Esophagus muscularis mucosa (tissue), 4 donors: ENCODE measurements around the gene RALGPS2. TPM values are rescaled to one million over a fixed set of nuclear protein-coding genes. Genes with fewer than 3 reads are reported as not detected.

Source experiments
- DNase-seq: peaks from one replicate; pipeline ENCODE4 v3.0.0-alpha.2; 2017; ENCODE audit errors: extremely low spot score
- H3K27ac ChIP-seq, 4 donors: fragments of 200-600 bp; sonication (generic); replicated peaks in 1 of 4; 1 replicate in 3 of 4; 2 replicates in 1 of 4; pipeline ENCODE4 v1.5.1; 2016 to 2019; ENCODE audit warnings: mild to moderate bottlenecking in 1 of 4
- H3K27me3 ChIP-seq, 4 donors: fragments of 200-600 bp; sonication (generic); one replicate each; pipeline versions ENCODE4 v1.5.1 to v1.6.0; 2016 to 2019
- H3K36me3 ChIP-seq, 4 donors: fragments of 200-600 bp; sonication (generic); one replicate each; pipeline ENCODE4 v1.5.1; 2016 to 2019
- H3K4me1 ChIP-seq, 4 donors: fragments of 200-600 bp; sonication (generic); one replicate each; pipeline ENCODE4 v1.5.1; 2016 to 2019
- H3K4me3 ChIP-seq, 4 donors: fragments of 200-600 bp; sonication (generic); 1 replicate in 2 of 4; 2 replicates in 2 of 4; pipeline ENCODE4 v1.5.1; 2016 to 2019; ENCODE audit warnings: mild to moderate bottlenecking in 4 of 4, moderate library complexity in 1 of 4
- H3K9me3 ChIP-seq, 4 donors: fragments of 200-600 bp; sonication (generic); 1 replicate in 3 of 4; 2 replicates in 1 of 4; pipeline ENCODE4 v1.5.1; 2016 to 2019
- EP300 ChIP-seq: sonication (generic); formaldehyde crosslinking; IDR thresholded peaks from one replicate; pipeline ENCODE4 v1.6.1; 2017; ENCODE audit warnings: antibody characterized with exemption
- POLR2A ChIP-seq: fragments of 450-650 bp; IDR thresholded peaks from one replicate; pipeline ENCODE4 v1.6.1; 2017; ENCODE audit warnings: antibody characterized with exemption, moderate library complexity, mild to moderate bottlenecking, low read depth
- POLR2AphosphoS5 ChIP-seq, 2 donors: sonication (generic); formaldehyde crosslinking; IDR thresholded peaks; one replicate each; pipeline ENCODE4 v1.6.1; 2017; ENCODE audit warnings: antibody characterized with exemption in 2 of 2
- WGBS: methylation state at CpG from one replicate; pipeline ENCODE4 v1.1.5; 2018; 5-methylcytosine and 5-hydroxymethylcytosine counted together
- intact Hi-C: fragments of 100-400 bp; cut with DNase I; formaldehyde crosslinking; loops from one replicate; pipeline ENCODE4 v1.15.1; 2023
- total RNA-seq, 4 donors: library from RNA; depleted of rRNA; stranded (reverse); fragments of >200 nt; gene quantifications; one replicate each; pipeline versions ENCODE4 v1.1.0 to v1.2.1, GENCODE V29; 2016
- TF ChIP-seq, protein P1 (sequence below), 3 experiments: fragments of 200-600 bp in 2 of 3; fragments of 450-650 bp in 1 of 3; sonication (generic) in 2 of 3; IDR thresholded peaks; one replicate each; pipeline ENCODE4 v1.5.1; 2017 to 2019; ENCODE audit warnings: antibody characterized with exemption in 3 of 3, mild to moderate bottlenecking in 2 of 3, moderate library complexity in 1 of 3

RALGPS2 gene
- total RNA-seq, 4 donors from 2014 or later: 9.3 to 22.8 (median 17.3) TPM

DNA sequence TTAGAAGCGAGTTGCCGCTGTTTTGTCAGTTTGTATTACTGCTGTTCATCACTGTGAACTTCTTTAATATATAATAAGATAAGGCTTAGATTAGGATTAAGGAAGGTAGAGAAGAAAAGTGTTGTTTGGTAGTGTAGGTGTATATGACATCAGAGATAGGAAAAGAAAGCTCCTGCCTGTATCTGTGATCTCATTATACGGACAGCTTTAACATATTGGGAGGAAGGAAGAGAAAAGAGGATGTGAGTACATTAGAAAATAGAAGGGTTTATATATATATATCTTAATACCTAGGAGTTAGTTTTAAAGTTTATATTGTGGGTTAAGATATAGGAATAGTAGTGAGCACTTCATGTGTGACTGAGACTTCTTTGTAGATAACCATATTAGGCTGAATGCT lies 71.0 kb downstream of the RALGPS2 start:
- H3K9me3 ChIP-seq: peaks cover 0 to 7% (median 0%) of the 10 kb centered on the region in 4 donors
- no peaks in the 10 kb centered on the region for H3K27me3 ChIP-seq
- TF ChIP-seq POLR2AphosphoS5 (IDR thresholded peaks at IDR 0.05) (no peak), EP300 (no peak), POLR2A (no peak)
- TF ChIP-seq, protein P1, sequence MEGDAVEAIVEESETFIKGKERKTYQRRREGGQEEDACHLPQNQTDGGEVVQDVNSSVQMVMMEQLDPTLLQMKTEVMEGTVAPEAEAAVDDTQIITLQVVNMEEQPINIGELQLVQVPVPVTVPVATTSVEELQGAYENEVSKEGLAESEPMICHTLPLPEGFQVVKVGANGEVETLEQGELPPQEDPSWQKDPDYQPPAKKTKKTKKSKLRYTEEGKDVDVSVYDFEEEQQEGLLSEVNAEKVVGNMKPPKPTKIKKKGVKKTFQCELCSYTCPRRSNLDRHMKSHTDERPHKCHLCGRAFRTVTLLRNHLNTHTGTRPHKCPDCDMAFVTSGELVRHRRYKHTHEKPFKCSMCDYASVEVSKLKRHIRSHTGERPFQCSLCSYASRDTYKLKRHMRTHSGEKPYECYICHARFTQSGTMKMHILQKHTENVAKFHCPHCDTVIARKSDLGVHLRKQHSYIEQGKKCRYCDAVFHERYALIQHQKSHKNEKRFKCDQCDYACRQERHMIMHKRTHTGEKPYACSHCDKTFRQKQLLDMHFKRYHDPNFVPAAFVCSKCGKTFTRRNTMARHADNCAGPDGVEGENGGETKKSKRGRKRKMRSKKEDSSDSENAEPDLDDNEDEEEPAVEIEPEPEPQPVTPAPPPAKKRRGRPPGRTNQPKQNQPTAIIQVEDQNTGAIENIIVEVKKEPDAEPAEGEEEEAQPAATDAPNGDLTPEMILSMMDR (IDR thresholded peaks at IDR 0.05): no peak
- H3K27ac ChIP-seq: no peak overlapping the region
- intact Hi-C loops: no loop called here
- no peak for DNase-seq
- H3K4me3 ChIP-seq: no peak overlapping the region
- no peaks in the 10 kb centered on the region for H3K4me1 ChIP-seq
- 94% methylated on average over 3 of the region's 3 CpGs for WGBS
- H3K36me3 ChIP-seq: peaks cover 0 to 6% (median 0%) of the 10 kb centered on the region in 4 donors

DNA sequence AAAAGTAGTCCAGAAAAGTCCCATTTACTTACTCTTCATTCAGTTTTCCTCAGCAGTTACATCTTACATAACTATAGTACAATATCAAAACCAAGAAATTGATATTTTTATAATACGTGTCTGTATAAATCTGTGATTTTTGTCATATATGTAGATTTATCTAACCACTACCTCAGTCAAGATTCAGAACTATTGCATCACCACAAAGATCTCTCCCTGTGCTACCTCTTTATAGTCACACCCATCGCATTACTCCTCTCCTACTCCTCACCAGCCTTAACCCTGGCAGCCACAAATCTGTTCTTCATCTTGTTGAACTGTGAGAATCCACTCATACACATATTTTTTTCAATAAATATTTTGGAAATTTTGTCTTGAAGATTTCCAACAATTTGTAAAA lies 72.5 kb downstream of the RALGPS2 start:
- Histone ChIP-seq H3K9me3 (peaks cover 0 to 7% (median 0%) of the 10 kb centered on the region in 4 donors), H3K27me3 (no peaks in the 10 kb centered on the region), H3K4me3 (no peak overlapping the region), H3K4me1 (no peaks in the 10 kb centered on the region), H3K36me3 (peaks cover 0 to 6% (median 0%) of the 10 kb centered on the region in 4 donors), H3K27ac (no peak overlapping the region)
- DNase-seq: no peak
- intact Hi-C loops: no loop called here
- WGBS: 97% methylated on average over 2 of the region's 2 CpGs
- TF ChIP-seq POLR2A (no peak), EP300 (no peak), POLR2AphosphoS5 (IDR thresholded peaks at IDR 0.05) (no peak)
- TF ChIP-seq, protein P1 (IDR thresholded peaks at IDR 0.05): no peak

DNA sequence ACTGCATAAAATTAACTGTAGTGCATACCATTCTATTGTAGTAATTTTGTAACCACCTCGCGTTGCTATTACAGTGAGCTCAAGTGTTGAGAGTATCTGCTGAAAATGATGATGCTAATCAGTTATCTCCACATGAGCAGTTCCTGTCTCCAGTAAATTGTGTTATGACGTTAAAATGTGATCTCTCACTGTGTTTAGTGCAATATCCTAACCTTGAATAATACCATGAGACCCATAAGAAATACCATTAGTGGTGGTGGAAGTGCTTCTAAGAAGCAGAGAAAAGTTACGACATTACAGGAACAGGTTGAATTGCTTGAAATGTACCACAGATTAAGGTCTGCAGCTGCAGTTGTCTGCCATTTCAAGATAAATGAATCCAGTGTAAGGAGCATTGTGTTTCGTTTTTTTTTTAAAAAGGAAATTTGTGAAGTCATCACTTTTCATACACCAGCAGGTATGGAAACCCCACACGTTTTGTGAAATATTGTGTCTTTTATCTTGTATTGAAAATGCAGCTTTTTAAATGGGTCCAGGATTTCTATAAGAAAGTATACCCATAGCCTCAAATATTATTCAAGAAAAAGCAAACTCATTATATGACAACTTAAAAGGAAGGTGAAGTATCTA lies 73.3 kb downstream of the RALGPS2 start:
- WGBS: 90% methylated on average over 6 of the region's 6 CpGs
- Histone ChIP-seq H3K36me3 (peaks cover 0 to 6% (median 0%) of the 10 kb centered on the region in 4 donors), H3K4me1 (no peaks in the 10 kb centered on the region), H3K9me3 (peaks cover 0 to 7% (median 0%) of the 10 kb centered on the region in 4 donors), H3K27me3 (no peaks in the 10 kb centered on the region), H3K4me3 (no peak overlapping the region), H3K27ac (no peak overlapping the region)
- intact Hi-C loops: no loop called here
- no peak for DNase-seq
- TF ChIP-seq, protein P1 (IDR thresholded peaks at IDR 0.05): no peak
- TF ChIP-seq EP300: no peak
- TF ChIP-seq POLR2A: no peak
- TF ChIP-seq POLR2AphosphoS5 (IDR thresholded peaks at IDR 0.05): no peak

DNA sequence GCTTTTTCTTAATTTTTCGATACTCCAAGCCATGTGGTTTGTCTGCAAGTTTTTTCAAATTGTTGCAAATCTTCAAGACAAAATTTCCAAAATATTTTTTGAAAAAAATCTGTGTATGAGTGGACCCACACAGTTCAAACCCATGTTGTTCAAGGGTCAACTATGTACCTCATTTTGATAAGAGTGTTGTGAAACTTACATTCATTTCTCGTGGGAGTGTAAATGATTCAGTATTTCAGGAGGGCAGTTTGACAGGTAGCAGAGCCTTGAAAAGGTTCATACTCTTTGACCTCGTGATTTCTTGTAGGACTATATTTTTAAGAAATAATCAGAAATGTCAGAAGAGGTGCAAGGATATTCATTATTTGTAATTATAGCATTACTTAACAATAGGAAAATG lies 77.8 kb downstream of the RALGPS2 start:
- TF ChIP-seq EP300: no peak
- TF ChIP-seq POLR2A: no peak
- TF ChIP-seq, protein P1 (IDR thresholded peaks at IDR 0.05): no peak
- TF ChIP-seq POLR2AphosphoS5 (IDR thresholded peaks at IDR 0.05): no peak
- Histone ChIP-seq H3K27me3 (no peaks in the 10 kb centered on the region), H3K9me3 (peaks cover 0 to 7% (median 0%) of the 10 kb centered on the region in 4 donors), H3K36me3 (peaks cover 0 to 6% (median 0%) of the 10 kb centered on the region in 4 donors), H3K27ac (no peak overlapping the region), H3K4me1 (no peaks in the 10 kb centered on the region), H3K4me3 (no peak overlapping the region)
- intact Hi-C loops: no loop called here
- WGBS: 98% methylated on average over 3 of the region's 3 CpGs
- DNase-seq: no peak
